K562 (cell line): ENCODE measurements around the gene CRYBG1. TPM values are rescaled to one million over a fixed set of nuclear protein-coding genes. Genes with fewer than 3 reads are reported as not detected.

ENCODE experiments used
- ATAC-seq: fragments of 200-7000 bp; cut with Tn5 transposase; 3 replicates; pipeline ENCODE4 v1.9.1; 2020; ENCODE audit warnings: moderate library complexity
- BruUV-seq: library from RNA; stranded (reverse); fragments of 400-500 nt; replicated peaks from 2 replicates; lab custom pipeline; 2021; lab: Mats Ljungman, UMichigan
- CTCF ChIA-PET: fragments of 300-600 bp; formaldehyde crosslinking; extraction: SDS; loops from one replicate; lab custom pipeline; 2021; ENCODE audit warnings: low intra/inter-chr PET ratio; lab: Yijun Ruan, JAX
- POLR2A ChIA-PET: fragments of 300-600, 350-650 bp; sonication (Branson Sonifier 250); formaldehyde crosslinking; extraction: SDS; loops from one replicate; lab custom pipeline; 2021; ENCODE audit warnings: antibody characterized with exemption, inconsistent platforms; lab: Yijun Ruan, JAX
- DNase-seq, 4 experiments: peaks; one replicate each; pipeline versions ENCODE4 v3.0.0 to v3.0.0-alpha.2; 2011 to 2018; ENCODE audit warnings: low spot score in 3 of 4, mixed read lengths in 3 of 4; ENCODE audit errors: extremely low read depth in 1 of 4
- FAIRE-seq: peaks from 2 replicates; lab custom pipeline; 2011; peaks lifted over from hg19 to GRCh38; lab: Jason Lieb, UNC
- H2AFZ ChIP-seq: 2 replicates; pipeline ENCODE4 v1.6.0; 2011; ENCODE audit warnings: low read depth, low read length, control low read depth, inconsistent platforms
- H3K27ac ChIP-seq: fragments of 200-600 bp; 3 replicates; pipeline ENCODE4 v1.8.0; 2011; ENCODE audit warnings: low read depth, mild to moderate bottlenecking, control low read depth, inconsistent platforms, low read length, moderate library complexity, mixed read lengths; ENCODE audit errors: extremely low read depth
- H3K27me3 ChIP-seq, 2 experiments: fragments of 300-600 bp in 1 of 2; 2 replicates in 1 of 2; 3 replicates in 1 of 2; pipeline versions ENCODE4 v1.6.0 to v1.8.0; 2011; ENCODE audit warnings: inconsistent platforms in 2 of 2, low read length in 2 of 2, mild to moderate bottlenecking in 1 of 2, mixed read lengths in 1 of 2, moderate library complexity in 1 of 2; ENCODE audit not compliant: control insufficient read depth in 2 of 2, insufficient read depth in 2 of 2
- H3K36me3 ChIP-seq: fragments of 300-600 bp; 3 replicates; pipeline ENCODE4 v1.8.0; 2011; ENCODE audit warnings: mild to moderate bottlenecking, low read length, inconsistent platforms; ENCODE audit not compliant: control insufficient read depth, insufficient read depth
- H3K4me1 ChIP-seq, 2 experiments: fragments of 200-600 bp in 1 of 2; replicated peaks in 1 of 2; 2 replicates in 1 of 2; 3 replicates in 1 of 2; pipeline versions ENCODE4 v1.5.1 to v1.8.0; 2011; ENCODE audit warnings: inconsistent platforms in 2 of 2, low read length in 2 of 2, mild to moderate bottlenecking in 1 of 2, mixed read lengths in 1 of 2, moderate library complexity in 1 of 2; ENCODE audit not compliant: control insufficient read depth in 2 of 2, insufficient read depth in 2 of 2
- H3K4me2 ChIP-seq: 2 replicates; pipeline ENCODE4 v1.6.1; 2011; ENCODE audit warnings: low read length, control low read depth, inconsistent platforms, mixed read lengths; ENCODE audit not compliant: insufficient read depth
- H3K4me3 ChIP-seq: fragments of 200-600 bp; sonication (generic), shearing (Covaris generic); 2 replicates; pipeline ENCODE4 v1.5.1; 2016; ENCODE audit warnings: control low read depth, inconsistent platforms
- H3K79me2 ChIP-seq: fragments of 200-600 bp; 3 replicates; pipeline ENCODE4 v1.8.0; 2011; ENCODE audit warnings: low read length, inconsistent platforms; ENCODE audit not compliant: control insufficient read depth, insufficient read depth
- H3K9ac ChIP-seq, 2 experiments: 2 replicates each; pipeline versions ENCODE4 v1.6.0 to v1.6.1; 2011; ENCODE audit warnings: low read depth in 2 of 2, low read length in 2 of 2, control low read depth in 1 of 2, inconsistent platforms in 1 of 2, mild to moderate bottlenecking in 1 of 2, mixed read lengths in 1 of 2; ENCODE audit not compliant: insufficient read depth in 1 of 2
- H3K9me1 ChIP-seq: one replicate; pipeline ENCODE4 v1.6.0; 2011; ENCODE audit warnings: inconsistent platforms, mild to moderate bottlenecking, low read length, moderate library complexity; ENCODE audit not compliant: control insufficient read depth, insufficient read depth
- H3K9me3 ChIP-seq: replicated peaks from 2 replicates; pipeline ENCODE4 v1.5.1; 2011; ENCODE audit warnings: low read depth, low read length, inconsistent platforms; ENCODE audit not compliant: control insufficient read depth, insufficient read depth
- H4K20me1 ChIP-seq: replicated peaks from 2 replicates; pipeline ENCODE4 v1.6.1; 2011; ENCODE audit warnings: low read length, inconsistent platforms, mixed read lengths; ENCODE audit not compliant: control insufficient read depth, insufficient read depth
- CBFB ChIP-seq: sonication (generic); formaldehyde crosslinking; IDR thresholded peaks from 2 replicates; pipeline ENCODE4 v1.4.0; 2020; ENCODE audit warnings: mild to moderate bottlenecking, missing genetic modification reagents
- CBX3 ChIP-seq, 2 experiments: IDR thresholded peaks; 1 replicate in 1 of 2; 2 replicates in 1 of 2; pipeline ENCODE4 v1.6.1; 2012; ENCODE audit warnings: inconsistent platforms in 2 of 2, low read length in 2 of 2, borderline replicate concordance in 1 of 2, control low read depth in 1 of 2
- CBX5 ChIP-seq: IDR thresholded peaks from 2 replicates; pipeline ENCODE4 v1.6.1; 2014; ENCODE audit warnings: low read depth, borderline replicate concordance
- CREB5 ChIP-seq: fragments of 250-450 bp; sonication (Bioruptor Pico); IDR thresholded peaks from 2 replicates; pipeline ENCODE4 v1.5.0; 2020; ENCODE audit warnings: mild to moderate bottlenecking
- DMBX1 ChIP-seq: fragments of 250-450 bp; sonication (Bioruptor Pico); IDR thresholded peaks from 2 replicates; pipeline ENCODE4 v1.8.0; 2022; ENCODE audit warnings: inconsistent platforms, mild to moderate bottlenecking, moderate library complexity, borderline replicate concordance
- FOS ChIP-seq: IDR thresholded peaks from 3 replicates; pipeline ENCODE4 v1.6.1; 2011; ENCODE audit not compliant: insufficient read length; ENCODE audit errors: extremely low read depth
- FOXP4 ChIP-seq: sonication (generic); formaldehyde crosslinking; IDR thresholded peaks from 2 replicates; pipeline ENCODE4 v1.8.0; 2022; ENCODE audit warnings: mild to moderate bottlenecking, missing genetic modification reagents, borderline replicate concordance
- GATA2 ChIP-seq: sonication (generic); formaldehyde crosslinking; IDR thresholded peaks from 2 replicates; pipeline ENCODE4 v1.4.0; 2020; ENCODE audit warnings: mild to moderate bottlenecking, missing genetic modification reagents
- MAFF ChIP-seq: IDR thresholded peaks from 2 replicates; pipeline ENCODE4 v1.6.1; 2012; ENCODE audit warnings: low read length, improper control_type of control experiment
- NONO ChIP-seq, 2 experiments: fragments of 200-400 bp in 1 of 2; fragments of 450-650 bp in 1 of 2; formaldehyde crosslinking in 1 of 2; IDR thresholded peaks; 2 replicates each; pipeline ENCODE4 v1.6.1; 2017; ENCODE audit warnings: low read depth in 2 of 2, mild to moderate bottlenecking in 2 of 2, moderate library complexity in 2 of 2, low read length in 1 of 2
- NR2C1 ChIP-seq, 2 experiments: fragments of 450-650 bp; IDR thresholded peaks; 2 replicates each; pipeline ENCODE4 v1.6.1; 2017; ENCODE audit warnings: mild to moderate bottlenecking in 2 of 2, antibody characterized with exemption in 1 of 2, inconsistent platforms in 1 of 2, missing compliant biosample characterization in 1 of 2, missing genetic modification characterization in 1 of 2
- TSHZ1 ChIP-seq: fragments of 250-450 bp; sonication (Bioruptor Pico); IDR thresholded peaks from 2 replicates; pipeline ENCODE4 v1.4.0; 2020; ENCODE audit warnings: mild to moderate bottlenecking, moderate library complexity
- XRCC4 ChIP-seq: IDR thresholded peaks from one replicate; pipeline ENCODE4 v1.6.1; 2011; ENCODE audit not compliant: insufficient read depth, insufficient read length; ENCODE audit errors: extremely low read depth
- ZNF699 ChIP-seq: fragments of 250-450 bp; sonication (Bioruptor Pico); IDR thresholded peaks from 2 replicates; pipeline ENCODE4 v1.8.0; 2021; ENCODE audit warnings: mild to moderate bottlenecking, moderate library complexity; ENCODE audit not compliant: insufficient replicate concordance
- WGBS: fragments of 100-300 bp; shearing (Covaris generic); methylation state at CpG from one replicate; pipeline ENCODE4 v1.1.6; 2016; ENCODE audit warnings: low coverage, mixed read lengths; ENCODE audit not compliant: insufficient coverage; ENCODE audit errors: missing lambda C conversion rate; 5-methylcytosine and 5-hydroxymethylcytosine counted together
- in situ Hi-C: fragments of 300-500 bp; cut with MboI; formaldehyde crosslinking; loops from 4 replicates; pipeline ENCODE4 v1.15.0; 2018; ENCODE audit warnings: inconsistent platforms, mixed read lengths
- intact Hi-C: fragments of 100-400 bp; cut with micrococcal nuclease; formaldehyde crosslinking; loops from 2 replicates; pipeline ENCODE4 v1.14.2; 2022
- polyA plus RNA-seq, 8 experiments: library from polyadenylated mRNA; depleted of rRNA in 4 of 8; stranded (reverse) in 5 of 8; unstranded in 3 of 8; fragments of >200 nt; fragmentation: Nextera tagmentation in 2 of 8; fragmentation: Illumina TruSeq in 1 of 8; extraction: Ambion mirVana in 2 of 8; extraction: Trizol in 1 of 8; gene quantifications; 2 replicates each; pipeline versions ENCODE4 v1.2.1 to v1.2.3, GENCODE V29; 2011 to 2014; ENCODE audit warnings: inconsistent platforms in 1 of 8, missing spikeins in 1 of 8
- total RNA-seq, 7 experiments: library from RNA; depleted of rRNA in 6 of 7; stranded (reverse); fragments of >200 nt in 6 of 7; fragmentation: Illumina TruSeq in 2 of 7; extraction: Trizol in 2 of 7; gene quantifications; 2 replicates each; pipeline versions ENCODE4 v1.2.1 to v1.2.3, GENCODE V29; 2011 to 2021; ENCODE audit warnings: low replicate concordance in 1 of 7

Gene CRYBG1
- total and polyA plus RNA-seq, 9 of the 15 experiments (the other 6 are each of a cell fraction or from before 2014, with no cell fraction given) = 0.07 to 0.47 (median 0.11) TPM

DNA sequence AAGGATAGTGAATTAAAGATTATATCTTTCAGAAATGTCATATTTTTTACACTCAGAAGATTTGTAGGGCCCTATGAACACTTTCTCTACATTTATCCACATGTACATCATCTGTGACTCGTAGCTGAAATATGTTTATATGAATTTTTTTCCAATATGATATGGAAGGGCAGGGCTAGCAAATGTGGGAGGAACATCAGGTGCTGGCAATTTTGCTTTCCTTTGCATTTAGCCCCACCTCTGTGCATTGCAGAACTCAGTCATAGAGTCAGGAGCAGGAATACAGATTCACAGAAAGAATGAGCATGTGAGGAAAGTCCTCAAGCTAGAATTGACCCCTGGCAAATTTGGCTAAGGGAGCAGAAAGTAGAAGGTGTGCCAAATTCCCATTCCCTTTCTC, 129.9 kb downstream of the CRYBG1 start:
- Histone ChIP-seq H3K9me1 (no peaks in the 10 kb centered on the region), H2AFZ (no peak overlapping the region), H3K4me2 (no peak overlapping the region), H3K36me3 (no peaks in the 10 kb centered on the region), H3K9me3 (no peaks in the 10 kb centered on the region), H3K27me3 (peaks cover 0 to 1% of the 10 kb centered on the region in 2 experiments; a peak in 1 of 5 replicates), H3K27ac (no peak overlapping the region), H3K4me1 (peaks cover 10 to 13% of the 10 kb centered on the region in 2 experiments; a peak in 3 of 5 replicates), H3K4me3 (no peak overlapping the region), H3K9ac (no peak overlapping the region), H3K79me2 (no peaks in the 10 kb centered on the region), H4K20me1 (no peaks in the 10 kb centered on the region)
- FAIRE-seq (no peak), DNase-seq (no peak), ATAC-seq (no peak)
- CTCF ChIA-PET = no interaction called here
- intact Hi-C loops (no loop called here), in situ Hi-C loops (no loop called here)
- POLR2A ChIA-PET = no interaction called here
- WGBS = 6% methylated on average over 1 of the region's 1 CpG
- no TSS peak for BruUV-seq
- TF ChIP-seq ZNF699 = no peak
- TF ChIP-seq NR2C1 (IDR thresholded peaks at IDR 0.05) = no peak
- no peak for TF ChIP-seq NR2C1 (tag; IDR thresholded peaks at IDR 0.05)
- TF ChIP-seq CBX3 (IDR thresholded peaks at IDR 0.05; ENCODE audit: borderline replicate concordance in 1 of 2, low read length in 2 of 2) = no peak
- no peak for TF ChIP-seq FOS
- TF ChIP-seq NONO (IDR thresholded peaks at IDR 0.05; ENCODE audit: low read depth in 2 of 2, low read length in 1 of 2) = no peak
- no peak for TF ChIP-seq GATA2 (CRISPR knock-in tag)
- TF ChIP-seq CBX5 = no peak
- TF ChIP-seq TSHZ1 = no peak
- no peak for TF ChIP-seq CREB5
- TF ChIP-seq MAFF = no peak
- no peak for TF ChIP-seq DMBX1 (CRISPR knock-in tag)
- no peak for TF ChIP-seq XRCC4
- no peak for TF ChIP-seq FOXP4
- no peak for TF ChIP-seq CBFB (CRISPR knock-in tag)
